Mucosa of gallbladder (tissue), 1 donor: ENCODE measurements around the gene BCL2. TPM values are rescaled to one million over a fixed set of nuclear protein-coding genes. Genes with fewer than 3 reads are reported as not detected.

Experiments used
- DNase-seq: peaks from one replicate; pipeline ENCODE4 v3.0.0-alpha.2; 2020; ENCODE audit warnings: low spot score
- total RNA-seq: library from RNA; stranded (reverse); gene quantifications from one replicate; pipeline ENCODE4 v1.2.1, GENCODE V29; 2021
- donor health status: DM: no; HTN: no; CAD: no.

The BCL2 gene
- total RNA-seq, 1 donor from 2014 or later, result 18.5 TPM

GRCh38 chr18:63286926-63287325 is 32.6 kb downstream of the BCL2 start:
- no peak for DNase-seq

- DNase-seq, result no peak
These were observed 34.5 kb downstream of the BCL2 start for GRCh38 chr18:63284827-63285733.

- no peak for DNase-seq
These were observed 35.3 kb downstream of the BCL2 start for GRCh38 chr18:63284173-63284799.

- DNase-seq, result no peak
These were observed 36.1 kb downstream of the BCL2 start for GRCh38 chr18:63283305-63284094.

GRCh38 chr18:63282793-63283192 is 36.8 kb downstream of the BCL2 start:
- no peak for DNase-seq

GRCh38 chr18:63273222-63273927 is 46.2 kb downstream of the BCL2 start:
- no peak for DNase-seq

GRCh38 chr18:63272638-63273037 is 46.9 kb downstream of the BCL2 start:
- DNase-seq, result no peak

GRCh38 chr18:63271881-63272299 is 47.7 kb downstream of the BCL2 start:
- no peak for DNase-seq

GRCh38 chr18:63271148-63271547 is 48.4 kb downstream of the BCL2 start:
- DNase-seq, result no peak

- DNase-seq, result no peak
These were observed 51.4 kb downstream of the BCL2 start for GRCh38 chr18:63267975-63268721.

- no peak for DNase-seq
These were observed 52.4 kb downstream of the BCL2 start for GRCh38 chr18:63266888-63267790.

- DNase-seq, result no peak
These were observed 54.2 kb downstream of the BCL2 start for GRCh38 chr18:63265326-63265725.

- DNase-seq, result no peak
These were observed 54.7 kb downstream of the BCL2 start for GRCh38 chr18:63264871-63265270.

GRCh38 chr18:63263444-63263843 is 56.1 kb downstream of the BCL2 start:
- no peak for DNase-seq

GRCh38 chr18:63262369-63263335 is 56.9 kb downstream of the BCL2 start:
- DNase-seq, result no peak

- DNase-seq, result no peak
These were observed 58.5 kb downstream of the BCL2 start for GRCh38 chr18:63261029-63261428.

- no peak for DNase-seq
These were observed 59.2 kb downstream of the BCL2 start for GRCh38 chr18:63260380-63260754.

- no peak for DNase-seq
These were observed 59.8 kb downstream of the BCL2 start for GRCh38 chr18:63259567-63260379.
